Endothelial cell of umbilical vein (primary cell): ENCODE results near the gene ATF1. TPM values are rescaled to one million over a fixed set of nuclear protein-coding genes. Genes with fewer than 3 reads are reported as not detected.

Source experiments
- BruUV-seq: library from RNA; stranded (reverse); fragments of 400-500 nt; replicated peaks from 2 replicates; lab custom pipeline; 2021; lab: Mats Ljungman, UMichigan
- CTCF ChIA-PET: fragments of 300-600, 350-600 bp; sonication (Branson Sonifier 250); formaldehyde crosslinking; loops from one replicate; lab custom pipeline; 2021; ENCODE audit warnings: antibody characterized with exemption, inconsistent platforms; lab: Charles Lee
- POLR2A ChIA-PET: fragments of 300-600, 350-600 bp; sonication (Branson Sonifier 250); formaldehyde crosslinking; loops from one replicate; lab custom pipeline; 2021; ENCODE audit warnings: antibody characterized with exemption, inconsistent platforms; lab: Charles Lee
- DNase-seq: peaks from one replicate; pipeline ENCODE4 v3.0.0-alpha.2; 2011; ENCODE audit warnings: low read depth, low spot score
- FAIRE-seq: peaks from 2 replicates; lab custom pipeline; 2011; peaks lifted over from hg19 to GRCh38; lab: Jason Lieb, UNC
- H2AFZ ChIP-seq: 2 replicates; pipeline ENCODE4 v1.6.0; 2012; ENCODE audit warnings: low read depth, low read length, control low read depth, inconsistent platforms
- H3K27ac ChIP-seq: 2 replicates; pipeline ENCODE4 v1.5.1; 2011; ENCODE audit warnings: low read depth, mild to moderate bottlenecking, control low read depth, low read length, moderate library complexity; ENCODE audit not compliant: insufficient read depth
- H3K27me3 ChIP-seq, 2 experiments: 2 replicates each; pipeline versions ENCODE4 v1.6.0 to v1.6.1; 2011; ENCODE audit warnings: low read length in 2 of 2, mixed read lengths in 1 of 2; ENCODE audit not compliant: control insufficient read depth in 2 of 2, insufficient read depth in 2 of 2
- H3K36me3 ChIP-seq, 2 experiments: 2 replicates in 1 of 2; 3 replicates in 1 of 2; pipeline ENCODE4 v1.5.1; 2011; ENCODE audit warnings: low read length in 2 of 2, mild to moderate bottlenecking in 1 of 2, moderate library complexity in 1 of 2; ENCODE audit not compliant: control insufficient read depth in 2 of 2, insufficient read depth in 2 of 2; ENCODE audit errors: extremely low read depth in 1 of 2
- H3K4me1 ChIP-seq: 3 replicates; pipeline ENCODE4 v1.5.1; 2011; ENCODE audit warnings: mild to moderate bottlenecking, low read length; ENCODE audit not compliant: control insufficient read depth, insufficient read depth; ENCODE audit errors: extremely low read depth
- H3K4me2 ChIP-seq: 2 replicates; pipeline ENCODE4 v1.6.1; 2011; ENCODE audit warnings: low read length, control low read depth, mixed read lengths; ENCODE audit not compliant: insufficient read depth
- H3K4me3 ChIP-seq, 3 experiments: fragments of 200-600 bp in 1 of 3; sonication (generic), shearing (Covaris generic) in 1 of 3; replicated peaks in 1 of 3; 2 replicates each; pipeline ENCODE4 v1.5.1; 2011 to 2016; ENCODE audit warnings: control low read depth in 3 of 3, low read length in 3 of 3, mild to moderate bottlenecking in 2 of 3, inconsistent platforms in 1 of 3, low read depth in 1 of 3, moderate library complexity in 1 of 3; ENCODE audit not compliant: insufficient read depth in 1 of 3
- H3K79me2 ChIP-seq: 2 replicates; pipeline ENCODE4 v1.6.0; 2012; ENCODE audit warnings: low read length, inconsistent platforms; ENCODE audit not compliant: control insufficient read depth, insufficient read depth
- H3K9ac ChIP-seq: replicated peaks from 2 replicates; pipeline ENCODE3; 2011; ENCODE audit warnings: low read length, control low read depth; ENCODE audit not compliant: insufficient read depth; ENCODE audit errors: extremely low read depth
- H3K9me1 ChIP-seq: replicated peaks from 3 replicates; pipeline ENCODE4 v1.6.0; 2011; ENCODE audit warnings: mild to moderate bottlenecking, low read length; ENCODE audit not compliant: control insufficient read depth, insufficient read depth; ENCODE audit errors: extremely low read depth
- H3K9me3 ChIP-seq: replicated peaks from 2 replicates; pipeline ENCODE4 v1.5.1; 2012; ENCODE audit warnings: low read length, inconsistent platforms; ENCODE audit not compliant: control insufficient read depth, insufficient read depth
- H4K20me1 ChIP-seq: replicated peaks from 2 replicates; pipeline ENCODE3; 2011; ENCODE audit warnings: mild to moderate bottlenecking, low read length; ENCODE audit not compliant: control insufficient read depth, insufficient read depth; ENCODE audit errors: extremely low read depth
- EZH2 ChIP-seq: IDR thresholded peaks from 2 replicates; pipeline ENCODE4 v1.6.1; 2012; ENCODE audit warnings: borderline replicate concordance, low read depth, mild to moderate bottlenecking, moderate library complexity, low read length, inconsistent platforms; ENCODE audit not compliant: severe bottlenecking
- FOS ChIP-seq: IDR thresholded peaks from 2 replicates; pipeline ENCODE4 v1.6.1; 2011; ENCODE audit warnings: mild to moderate bottlenecking, low read length, moderate library complexity, borderline replicate concordance; ENCODE audit not compliant: insufficient read depth
- GATA2 ChIP-seq: IDR thresholded peaks from 2 replicates; pipeline ENCODE4 v1.7.0; 2011; ENCODE audit warnings: low read depth, mild to moderate bottlenecking, moderate library complexity, mixed read lengths, low read length; ENCODE audit not compliant: insufficient read length, insufficient read depth
- MYC ChIP-seq: IDR thresholded peaks from one replicate; pipeline ENCODE4 v1.6.1; 2011; ENCODE audit warnings: mild to moderate bottlenecking, low read depth, low read length
- POLR2A ChIP-seq: IDR thresholded peaks from 2 replicates; pipeline ENCODE4 v1.6.1; 2012; ENCODE audit warnings: low read depth, mild to moderate bottlenecking, control low read depth, low read length
- POLR2AphosphoS5 ChIP-seq: IDR thresholded peaks from 2 replicates; pipeline ENCODE4 v1.6.1; 2012; ENCODE audit warnings: low read depth, mild to moderate bottlenecking, control low read depth, low read length, moderate library complexity; ENCODE audit not compliant: insufficient read depth
- dilution Hi-C: fragments of 300-500 bp; cut with MboI; formaldehyde crosslinking; loops from one replicate; pipeline ENCODE4 v1.15.0; 2019; ENCODE audit warnings: low sequenced_read_pairs; ENCODE audit not compliant: extremely low pct_ligation_motif_present
- intact Hi-C: fragments of 100-400 bp; cut with micrococcal nuclease; formaldehyde crosslinking; loops from one replicate; pipeline ENCODE4 v1.10.0; 2022
- polyA plus RNA-seq, 4 experiments: library from polyadenylated mRNA; depleted of rRNA in 3 of 4; stranded (reverse) in 3 of 4; unstranded in 1 of 4; fragments of >200 nt; gene quantifications; 2 replicates each; pipeline versions ENCODE4 v1.2.1 to v1.2.3, GENCODE V29; 2011 to 2012; ENCODE audit warnings: missing spikeins in 1 of 4
- total RNA-seq: library from RNA; stranded (reverse); gene quantifications from 2 replicates; pipeline ENCODE4 v1.2.3, GENCODE V29; 2021
- TF ChIP-seq, protein P1 (sequence below): IDR thresholded peaks from 2 replicates; pipeline ENCODE4 v1.6.1; 2011; ENCODE audit not compliant: insufficient read depth, insufficient read length
- TF ChIP-seq, protein P2 (sequence below), 2 donors: IDR thresholded peaks; 1 replicate in 1 of 2; 2 replicates in 1 of 2; pipeline ENCODE4 v1.5.1; 2011; ENCODE audit warnings: low read length in 2 of 2, mild to moderate bottlenecking in 2 of 2, moderate library complexity in 2 of 2, control low read depth in 1 of 2, inconsistent platforms in 1 of 2, low read depth in 1 of 2; ENCODE audit not compliant: insufficient read depth in 1 of 2; ENCODE audit errors: extremely low read depth in 1 of 2

Gene ATF1
- total and polyA plus RNA-seq, 2 donors (not counting 3 experiments of a cell fraction or from before 2014, with no cell fraction given), result 14.5 to 26.7 TPM

DNA sequence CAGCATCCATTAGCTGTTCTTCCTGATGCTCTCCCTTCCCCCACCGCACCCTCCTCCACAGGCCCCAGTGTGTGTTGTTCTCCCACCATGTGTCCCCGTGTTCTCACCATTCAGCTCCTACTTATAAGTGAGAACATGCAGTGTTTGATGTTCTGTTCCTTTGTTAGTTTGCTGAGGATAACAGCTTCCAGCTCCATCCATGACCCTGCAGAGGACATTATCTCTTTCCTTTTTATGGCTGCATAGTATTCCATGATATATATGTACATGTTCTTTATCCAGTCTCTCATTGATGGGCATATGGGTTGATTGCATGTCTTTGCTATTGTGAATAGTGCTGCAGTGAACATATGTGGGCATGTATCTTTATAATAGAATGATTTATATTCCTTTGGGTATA, 9.0 kb downstream of the ATF1 start:
- H3K9ac ChIP-seq, result no peak overlapping the region
- CTCF ChIA-PET, result interaction anchor here (1.7 to 3.8 kb wide), 3 partner anchors 8 to 268 kb away, joined by 3 to 32 read pairs (median 8); partner anchors contain the start of gene DIP2B
- no peak overlapping the region for H3K4me3 ChIP-seq
- no TSS peak for BruUV-seq
- DNase-seq, result no peak
- no peak overlapping the region for H2AFZ ChIP-seq
- FAIRE-seq, result no peak
- POLR2A ChIA-PET, result no interaction called here
- peaks cover 28% of the 10 kb centered on the region for H3K79me2 ChIP-seq
- TF ChIP-seq POLR2A (no peak), FOS (no peak), MYC (no peak), EZH2 (no peak), POLR2AphosphoS5 (no peak), GATA2 (no peak)
- TF ChIP-seq, protein P1, sequence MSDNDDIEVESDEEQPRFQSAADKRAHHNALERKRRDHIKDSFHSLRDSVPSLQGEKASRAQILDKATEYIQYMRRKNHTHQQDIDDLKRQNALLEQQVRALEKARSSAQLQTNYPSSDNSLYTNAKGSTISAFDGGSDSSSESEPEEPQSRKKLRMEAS, result no peak
- TF ChIP-seq, protein P2, sequence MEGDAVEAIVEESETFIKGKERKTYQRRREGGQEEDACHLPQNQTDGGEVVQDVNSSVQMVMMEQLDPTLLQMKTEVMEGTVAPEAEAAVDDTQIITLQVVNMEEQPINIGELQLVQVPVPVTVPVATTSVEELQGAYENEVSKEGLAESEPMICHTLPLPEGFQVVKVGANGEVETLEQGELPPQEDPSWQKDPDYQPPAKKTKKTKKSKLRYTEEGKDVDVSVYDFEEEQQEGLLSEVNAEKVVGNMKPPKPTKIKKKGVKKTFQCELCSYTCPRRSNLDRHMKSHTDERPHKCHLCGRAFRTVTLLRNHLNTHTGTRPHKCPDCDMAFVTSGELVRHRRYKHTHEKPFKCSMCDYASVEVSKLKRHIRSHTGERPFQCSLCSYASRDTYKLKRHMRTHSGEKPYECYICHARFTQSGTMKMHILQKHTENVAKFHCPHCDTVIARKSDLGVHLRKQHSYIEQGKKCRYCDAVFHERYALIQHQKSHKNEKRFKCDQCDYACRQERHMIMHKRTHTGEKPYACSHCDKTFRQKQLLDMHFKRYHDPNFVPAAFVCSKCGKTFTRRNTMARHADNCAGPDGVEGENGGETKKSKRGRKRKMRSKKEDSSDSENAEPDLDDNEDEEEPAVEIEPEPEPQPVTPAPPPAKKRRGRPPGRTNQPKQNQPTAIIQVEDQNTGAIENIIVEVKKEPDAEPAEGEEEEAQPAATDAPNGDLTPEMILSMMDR (IDR thresholded peaks at IDR 0.05; ENCODE audit: extremely low read depth in 1 of 2, insufficient read depth in 1 of 2, low read depth in 1 of 2, low read length in 2 of 2), result no peak
- H3K4me2 ChIP-seq, result no peak overlapping the region
- no peaks in the 10 kb centered on the region for H3K36me3 ChIP-seq
- H3K4me1 ChIP-seq, result no peaks in the 10 kb centered on the region
- H4K20me1 ChIP-seq, result no peaks in the 10 kb centered on the region
- intact Hi-C loops (no loop called here), dilution Hi-C loops (no loop called here)
- no peaks in the 10 kb centered on the region for H3K27me3 ChIP-seq
- H3K9me3 ChIP-seq, result no peaks in the 10 kb centered on the region
- H3K27ac ChIP-seq, result no peak overlapping the region
- H3K9me1 ChIP-seq, result no peaks in the 10 kb centered on the region
